Peyer's patch (tissue), 4 donors: ENCODE measurements around the gene SNU13.

ENCODE experiments used
- CTCF ChIP-seq, 6 experiments: fragments of 450-650 bp in 4 of 6; fragments of 200-600 bp in 2 of 6; sonication (generic) in 1 of 6; IDR thresholded peaks; one replicate each; pipeline ENCODE4 v1.5.1; 2017 to 2019; ENCODE audit warnings: antibody characterized with exemption in 6 of 6, mild to moderate bottlenecking in 3 of 6, moderate library complexity in 1 of 6
- POLR2A ChIP-seq, 2 donors: fragments of 450-650 bp; IDR thresholded peaks; one replicate each; pipeline ENCODE4 v1.5.1; 2017; ENCODE audit warnings: antibody characterized with exemption in 2 of 2, mild to moderate bottlenecking in 2 of 2, moderate library complexity in 2 of 2

GRCh38 chr22:41725510-41726110 is 36.9 kb upstream of the SNU13 start:
- TF ChIP-seq CTCF (IDR thresholded peaks at IDR 0.05), result no peak
- TF ChIP-seq POLR2A (IDR thresholded peaks at IDR 0.05), result no peak
